Loucy (cell line): ENCODE measurements around the gene PRH2.

ENCODE experiments used
- H2AFZ ChIP-seq: fragments of 200-600 bp; sonication (generic); 2 replicates; pipeline ENCODE4 v1.6.0; 2016; ENCODE audit warnings: antibody characterized with exemption, mild to moderate bottlenecking, low read length, moderate library complexity
- H3F3A ChIP-seq: fragments of 200-600 bp; 2 replicates; pipeline ENCODE4 v1.6.0; 2016; ENCODE audit warnings: antibody characterized with exemption, low read depth, mild to moderate bottlenecking
- H3K27me3 ChIP-seq: fragments of 200-600 bp; sonication (generic); 2 replicates; pipeline ENCODE4 v1.6.1; 2014; ENCODE audit warnings: low read length, mild to moderate bottlenecking; ENCODE audit not compliant: insufficient read depth, poor library complexity, severe bottlenecking
- H3K36me3 ChIP-seq: fragments of 200-600 bp; sonication (generic); 2 replicates; pipeline ENCODE4 v1.6.1; 2016; ENCODE audit warnings: low read length; ENCODE audit not compliant: insufficient read depth
- H3K4me1 ChIP-seq: fragments of 200-600 bp; sonication (generic); 2 replicates; pipeline ENCODE4 v1.5.1; 2014; ENCODE audit warnings: low read length, mild to moderate bottlenecking; ENCODE audit not compliant: insufficient read depth, poor library complexity, severe bottlenecking
- H3K4me2 ChIP-seq: fragments of 200-600 bp; sonication (generic); 2 replicates; pipeline ENCODE4 v1.6.0; 2014; ENCODE audit warnings: antibody characterized with exemption, low read length, low read depth, mild to moderate bottlenecking; ENCODE audit not compliant: poor library complexity, severe bottlenecking
- H3K4me3 ChIP-seq: fragments of 200-600 bp; sonication (generic); 2 replicates; pipeline ENCODE4 v1.5.1; 2014; ENCODE audit warnings: low read length, mild to moderate bottlenecking, mixed read lengths; ENCODE audit not compliant: poor library complexity, severe bottlenecking
- H3K79me2 ChIP-seq: fragments of 200-600 bp; sonication (generic); 2 replicates; pipeline ENCODE4 v1.6.1; 2014; ENCODE audit warnings: low read length; ENCODE audit not compliant: insufficient read depth
- H3K9ac ChIP-seq: fragments of 200-600 bp; sonication (generic); 2 replicates; pipeline ENCODE4 v1.6.0; 2014; ENCODE audit warnings: mild to moderate bottlenecking, low read depth, low read length, moderate library complexity; ENCODE audit not compliant: poor library complexity, severe bottlenecking
- H3K9me2 ChIP-seq: fragments of 200-600 bp; sonication (generic); replicated peaks from 2 replicates; pipeline ENCODE4 v1.6.1; 2016; ENCODE audit warnings: low read depth, low read length, mixed read lengths
- H3K9me3 ChIP-seq: fragments of 200-600 bp; sonication (generic); 2 replicates; pipeline ENCODE4 v1.6.1; 2014; ENCODE audit warnings: mild to moderate bottlenecking, antibody characterized with exemption, low read length, low read depth; ENCODE audit not compliant: insufficient read depth
- H4K20me1 ChIP-seq: fragments of 200-600 bp; sonication (generic); 2 replicates; pipeline ENCODE4 v1.6.0; 2014; ENCODE audit warnings: antibody characterized with exemption, low read length, mild to moderate bottlenecking; ENCODE audit not compliant: insufficient read depth, poor library complexity, severe bottlenecking
- EZH2phosphoT487 ChIP-seq: fragments of 200-600 bp; IDR thresholded peaks from 2 replicates; pipeline ENCODE4 v1.6.1; 2018; ENCODE audit warnings: antibody characterized with exemption, mild to moderate bottlenecking, moderate library complexity, borderline replicate concordance
- TF ChIP-seq, protein P1 (sequence below): fragments of 200-600 bp; sonication (generic); conservative IDR thresholded peaks from 2 replicates; pipeline ENCODE4 v1.5.1; 2014; ENCODE audit warnings: mild to moderate bottlenecking, antibody characterized with exemption, low read length

PRH2 gene

DNA sequence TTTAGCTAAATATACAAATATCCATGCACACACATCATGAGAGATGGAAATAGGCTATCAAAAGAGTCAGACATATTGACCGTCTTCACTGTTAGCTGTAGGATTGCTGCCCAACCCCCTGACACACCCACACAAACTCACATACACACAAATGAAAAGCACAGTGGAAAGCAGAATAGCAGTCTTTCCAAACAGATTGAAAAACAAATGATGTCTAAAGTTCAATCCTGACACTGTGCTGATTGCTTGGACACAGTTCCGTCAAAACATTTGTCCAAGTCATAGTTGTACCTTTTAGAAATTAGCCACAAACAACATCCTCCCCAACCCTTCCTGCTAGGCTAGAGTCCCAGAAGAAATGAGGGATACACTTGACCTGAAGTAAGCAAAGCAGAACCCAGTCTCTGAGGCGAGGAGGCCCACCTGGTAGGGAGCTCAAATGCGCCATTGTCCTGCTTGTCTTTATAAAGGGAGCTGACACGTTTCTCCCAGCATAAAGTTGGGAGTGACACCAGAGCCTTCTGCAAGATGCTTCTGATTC is at the start of gene PRH2:
TSS of gene PRH2 (plus strand) at position 491 of the 541 bp plus-strand sequence. CDS start at position 529, 38 bp downstream.
- no peak within 1 kb of the TSS for H3K4me2 ChIP-seq
- H3F3A ChIP-seq: no peaks in the 10 kb centered on the region
- no peaks in the 10 kb centered on the region for H3K9me2 ChIP-seq
- TF ChIP-seq, protein P1, sequence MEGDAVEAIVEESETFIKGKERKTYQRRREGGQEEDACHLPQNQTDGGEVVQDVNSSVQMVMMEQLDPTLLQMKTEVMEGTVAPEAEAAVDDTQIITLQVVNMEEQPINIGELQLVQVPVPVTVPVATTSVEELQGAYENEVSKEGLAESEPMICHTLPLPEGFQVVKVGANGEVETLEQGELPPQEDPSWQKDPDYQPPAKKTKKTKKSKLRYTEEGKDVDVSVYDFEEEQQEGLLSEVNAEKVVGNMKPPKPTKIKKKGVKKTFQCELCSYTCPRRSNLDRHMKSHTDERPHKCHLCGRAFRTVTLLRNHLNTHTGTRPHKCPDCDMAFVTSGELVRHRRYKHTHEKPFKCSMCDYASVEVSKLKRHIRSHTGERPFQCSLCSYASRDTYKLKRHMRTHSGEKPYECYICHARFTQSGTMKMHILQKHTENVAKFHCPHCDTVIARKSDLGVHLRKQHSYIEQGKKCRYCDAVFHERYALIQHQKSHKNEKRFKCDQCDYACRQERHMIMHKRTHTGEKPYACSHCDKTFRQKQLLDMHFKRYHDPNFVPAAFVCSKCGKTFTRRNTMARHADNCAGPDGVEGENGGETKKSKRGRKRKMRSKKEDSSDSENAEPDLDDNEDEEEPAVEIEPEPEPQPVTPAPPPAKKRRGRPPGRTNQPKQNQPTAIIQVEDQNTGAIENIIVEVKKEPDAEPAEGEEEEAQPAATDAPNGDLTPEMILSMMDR: no peak
- no peak for TF ChIP-seq EZH2phosphoT487
- H3K4me1 ChIP-seq: no peaks in the 10 kb centered on the region
- H4K20me1 ChIP-seq: no peaks in the 10 kb centered on the region
- H3K27me3 ChIP-seq: no peaks in the 10 kb centered on the region
- H3K36me3 ChIP-seq: no peaks in the 10 kb centered on the region
- H2AFZ ChIP-seq: no peak within 1 kb of the TSS
- no peaks in the 10 kb centered on the region for H3K9me3 ChIP-seq
- no peak within 1 kb of the TSS for H3K4me3 ChIP-seq
- H3K79me2 ChIP-seq: no peaks in the 10 kb centered on the region
- H3K9ac ChIP-seq: no peak within 1 kb of the TSS

DNA sequence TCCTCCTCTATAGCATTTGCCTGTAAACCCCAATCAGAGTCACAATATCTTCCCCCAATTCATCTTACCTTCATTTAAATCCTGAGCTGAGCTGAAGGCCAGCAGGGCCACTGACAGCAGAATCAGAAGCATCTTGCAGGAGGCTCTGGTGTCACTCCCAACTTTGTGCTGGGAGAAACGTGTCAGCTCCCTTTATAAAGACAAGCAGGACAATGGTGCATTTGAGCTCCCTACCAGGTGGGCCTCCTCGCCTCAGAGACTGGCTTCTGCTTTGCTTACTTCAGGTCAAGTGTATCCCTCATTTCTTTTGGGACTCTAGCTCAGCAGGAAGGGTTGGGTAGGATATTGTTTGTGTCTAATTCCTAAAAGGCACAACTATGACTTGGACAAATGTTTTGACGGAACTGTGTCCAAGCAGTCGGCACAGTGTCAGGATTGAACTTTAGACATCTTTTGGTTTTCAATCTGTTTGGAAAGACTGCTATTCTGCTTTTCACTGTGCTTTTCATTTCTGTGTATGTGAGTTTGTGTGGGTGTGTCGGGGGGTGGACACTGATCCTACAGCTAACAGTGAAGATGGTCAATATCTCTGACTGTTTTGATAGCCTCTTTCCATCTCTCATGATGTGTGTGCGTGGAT is 44.8 kb upstream of the PRH2 start, which contains the start of gene PRH1:
TSS of gene PRH1 (minus strand) at position 170 of the 640 bp plus-strand sequence. CDS start at position 132, 38 bp downstream.
- no peaks in the 10 kb centered on the region for H4K20me1 ChIP-seq
- H3K4me2 ChIP-seq: no peak within 1 kb of the TSS
- no peaks in the 10 kb centered on the region for H3K79me2 ChIP-seq
- H3K9me2 ChIP-seq: no peaks in the 10 kb centered on the region
- no peaks in the 10 kb centered on the region for H3K9me3 ChIP-seq
- no peaks in the 10 kb centered on the region for H3K27me3 ChIP-seq
- no peaks in the 10 kb centered on the region for H3F3A ChIP-seq
- H3K36me3 ChIP-seq: no peaks in the 10 kb centered on the region
- no peak within 1 kb of the TSS for H3K4me3 ChIP-seq
- TF ChIP-seq EZH2phosphoT487: no peak
- TF ChIP-seq, protein P1: no peak
- no peaks in the 10 kb centered on the region for H3K4me1 ChIP-seq
- H3K9ac ChIP-seq: no peak within 1 kb of the TSS
- no peak within 1 kb of the TSS for H2AFZ ChIP-seq

DNA sequence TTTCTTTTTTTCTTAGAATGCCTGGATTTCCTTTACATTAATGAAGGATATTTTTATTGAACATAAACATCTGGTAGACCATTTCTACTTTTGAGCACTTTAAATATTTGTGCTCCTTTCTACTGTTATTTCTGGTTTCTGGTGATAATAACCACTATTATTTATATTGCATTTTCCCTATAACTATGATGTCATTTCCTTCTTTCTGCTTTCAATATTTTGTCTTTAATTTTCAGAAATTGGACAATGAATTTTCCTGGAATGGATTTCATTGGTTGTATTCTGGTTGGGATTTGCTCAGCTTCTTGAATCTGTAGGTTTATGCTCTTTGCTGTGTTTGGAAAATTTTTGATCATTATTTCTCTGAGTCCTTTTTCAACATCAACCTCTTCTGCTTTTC is 39.8 kb upstream of the PRH2 start:
- Histone ChIP-seq H3K4me1 (no peaks in the 10 kb centered on the region), H3K4me2 (no peak overlapping the region), H3K4me3 (no peak overlapping the region), H3K9me3 (no peaks in the 10 kb centered on the region), H3K27me3 (no peaks in the 10 kb centered on the region), H3K9me2 (no peaks in the 10 kb centered on the region), H4K20me1 (no peaks in the 10 kb centered on the region), H3K79me2 (no peaks in the 10 kb centered on the region), H2AFZ (no peak overlapping the region), H3K36me3 (no peaks in the 10 kb centered on the region), H3F3A (no peaks in the 10 kb centered on the region), H3K9ac (no peak overlapping the region)
- TF ChIP-seq, protein P1: no peak
- TF ChIP-seq EZH2phosphoT487: no peak
